ENCODE results near the gene LSM3.
A peak's percentile ranks its signal among the peaks of the same experiment; 100 is the strongest.

LSM3 gene

GRCh38 chr3:14211621-14212020 is 33.0 kb downstream of the LSM3 start:
- H3K27ac ChIP-seq = no peak overlapping the region
- TF ChIP-seq CTCF (IDR thresholded peaks at IDR 0.05) = no peak
- no peak for DNase-seq (ENCODE audit: low spot score)

GRCh38 chr3:14212032-14212431 is 33.4 kb downstream of the LSM3 start:
- no peak for TF ChIP-seq CTCF (IDR thresholded peaks at IDR 0.05)
- Histone ChIP-seq H3K4me3 (no peak overlapping the region), H3K27ac (no peak overlapping the region)
- no peak for DNase-seq (ENCODE audit: low spot score)

More at GRCh38 chr3:14211621-14212020, 33.0 kb downstream of the LSM3 start:
- no peak overlapping the region for H3K4me3 ChIP-seq

- no peak for TF ChIP-seq CTCF (IDR thresholded peaks at IDR 0.05)
- no peak for DNase-seq (ENCODE audit: low spot score)
- H3K4me3 ChIP-seq = no peak overlapping the region
- H3K27ac ChIP-seq = no peak overlapping the region
These were observed 34.6 kb downstream of the LSM3 start for GRCh38 chr3:14213066-14213774.

- no peak for DNase-seq (ENCODE audit: low spot score)
- no peak overlapping the region for H3K27ac ChIP-seq
- no peak for TF ChIP-seq CTCF (IDR thresholded peaks at IDR 0.05)
- no peak overlapping the region for H3K4me3 ChIP-seq
These were observed 36.1 kb downstream of the LSM3 start for GRCh38 chr3:14214764-14215163.

- no peak for TF ChIP-seq CTCF (IDR thresholded peaks at IDR 0.05)
- H3K27ac ChIP-seq = peak overlapping the region in 1 of 2 donors; percentile 28
- peak overlapping the region; percentile 57 for H3K4me3 ChIP-seq
- no peak for DNase-seq (ENCODE audit: low spot score)
These were observed 37.8 kb downstream of the LSM3 start for GRCh38 chr3:14216257-14217048.

- DNase-seq (ENCODE audit: low spot score) = no peak
- no peak for TF ChIP-seq CTCF (IDR thresholded peaks at IDR 0.05)
- H3K4me3 ChIP-seq = no peak overlapping the region
- no peak overlapping the region for H3K27ac ChIP-seq
These were observed 39.7 kb downstream of the LSM3 start for GRCh38 chr3:14218355-14218754.

- Histone ChIP-seq H3K27ac (no peak overlapping the region), H3K4me3 (no peak overlapping the region)
- TF ChIP-seq CTCF (IDR thresholded peaks at IDR 0.05) = no peak
- no peak for DNase-seq (ENCODE audit: low spot score)
These were observed 42.3 kb downstream of the LSM3 start for GRCh38 chr3:14220933-14221332.
